Keratinocyte (primary cell): ENCODE measurements around the gene TLX2. TPM values are rescaled to one million over a fixed set of nuclear protein-coding genes. Genes with fewer than 3 reads are reported as not detected.

ENCODE experiments used
- DNase-seq: peaks from one replicate; pipeline ENCODE4 v3.0.0-alpha.2; 2011; ENCODE audit warnings: low read depth, missing footprints, low spot score
- FAIRE-seq: peaks from 2 replicates; lab custom pipeline; 2011; peaks lifted over from hg19 to GRCh38; lab: Jason Lieb, UNC
- H2AFZ ChIP-seq: 2 replicates; pipeline ENCODE4 v1.6.0; 2012; ENCODE audit warnings: low read length, control low read depth, inconsistent platforms; ENCODE audit not compliant: control insufficient read depth
- H3K27ac ChIP-seq: 2 replicates; pipeline ENCODE4 v1.5.1; 2011; ENCODE audit warnings: low read length; ENCODE audit not compliant: control insufficient read depth, insufficient read depth
- H3K27me3 ChIP-seq: 3 replicates; pipeline ENCODE4 v1.6.0; 2011; ENCODE audit warnings: low read length; ENCODE audit not compliant: control insufficient read depth, insufficient read depth; ENCODE audit errors: extremely low read depth
- H3K36me3 ChIP-seq, 2 experiments: 2 replicates in 1 of 2; 3 replicates in 1 of 2; pipeline ENCODE4 v1.5.1; 2011; ENCODE audit warnings: low read length in 2 of 2, mild to moderate bottlenecking in 1 of 2; ENCODE audit not compliant: control insufficient read depth in 2 of 2, insufficient read depth in 2 of 2; ENCODE audit errors: extremely low read depth in 1 of 2
- H3K4me1 ChIP-seq: 3 replicates; pipeline ENCODE4 v1.5.1; 2011; ENCODE audit warnings: low read length; ENCODE audit not compliant: control insufficient read depth, insufficient read depth; ENCODE audit errors: extremely low read depth
- H3K4me2 ChIP-seq: 3 replicates; pipeline ENCODE4 v1.6.0; 2011; ENCODE audit warnings: low read depth, low read length; ENCODE audit not compliant: control insufficient read depth, insufficient read depth; ENCODE audit errors: extremely low read depth
- H3K4me3 ChIP-seq, 3 experiments: fragments of 200-600 bp in 1 of 3; sonication (generic) in 1 of 3; 2 replicates in 2 of 3; 3 replicates in 1 of 3; pipeline ENCODE4 v1.5.1; 2011 to 2016; ENCODE audit warnings: low read length in 3 of 3, mild to moderate bottlenecking in 3 of 3, control low read depth in 2 of 3, inconsistent platforms in 1 of 3, low read depth in 1 of 3, mixed read lengths in 1 of 3, mixed run types in 1 of 3, moderate library complexity in 1 of 3; ENCODE audit not compliant: control insufficient read depth in 2 of 3, insufficient read depth in 2 of 3; ENCODE audit errors: extremely low read depth in 1 of 3
- H3K79me2 ChIP-seq: 2 replicates; pipeline ENCODE4 v1.6.0; 2012; ENCODE audit warnings: low read length; ENCODE audit not compliant: control insufficient read depth, insufficient read depth
- H3K9ac ChIP-seq: 3 replicates; pipeline ENCODE4 v1.6.0; 2011; ENCODE audit warnings: low read length; ENCODE audit not compliant: control insufficient read depth, insufficient read depth; ENCODE audit errors: extremely low read depth
- H3K9me1 ChIP-seq: 3 replicates; pipeline ENCODE4 v1.6.0; 2011; ENCODE audit warnings: low read length; ENCODE audit not compliant: control insufficient read depth, insufficient read depth; ENCODE audit errors: extremely low read depth
- H3K9me3 ChIP-seq: 2 replicates; pipeline ENCODE4 v1.5.1; 2012; ENCODE audit warnings: low read depth, low read length; ENCODE audit not compliant: control insufficient read depth
- H4K20me1 ChIP-seq: 3 replicates; pipeline ENCODE4 v1.6.0; 2011; ENCODE audit warnings: low read length; ENCODE audit not compliant: control insufficient read depth, insufficient read depth; ENCODE audit errors: extremely low read depth
- EZH2 ChIP-seq: IDR thresholded peaks from one replicate; pipeline ENCODE4 v1.6.1; 2012; ENCODE audit warnings: inconsistent platforms, mild to moderate bottlenecking, low read length, moderate library complexity
- dilution Hi-C: fragments of 300-500 bp; cut with MboI; formaldehyde crosslinking; loops from one replicate; pipeline ENCODE4 v1.7.0; 2020; ENCODE audit warnings: low sequenced_read_pairs; ENCODE audit not compliant: extremely low pct_ligation_motif_present
- polyA plus RNA-seq, 5 experiments: library from polyadenylated mRNA; depleted of rRNA in 3 of 5; stranded (reverse) in 3 of 5; stranded (forward) in 1 of 5; unstranded in 1 of 5; fragments of >200 nt; gene quantifications; 1 replicate in 1 of 5; 2 replicates in 3 of 5; 3 replicates in 1 of 5; pipeline versions ENCODE4 v1.2.1 to v1.2.3, GENCODE V29; 2011 to 2012; ENCODE audit warnings: missing spikeins in 2 of 5, low read depth in 1 of 5, low replicate concordance in 1 of 5
- TF ChIP-seq, protein P1 (sequence below), 3 experiments: IDR thresholded peaks in 1 of 3; conservative IDR thresholded peaks in 1 of 3; optimal IDR thresholded peaks in 1 of 3; 2 replicates in 2 of 3; 3 replicates in 1 of 3; pipeline versions ENCODE3 to v1.5.1; 2011; ENCODE audit warnings: low read length in 3 of 3, mild to moderate bottlenecking in 3 of 3, moderate library complexity in 2 of 3, control low read depth in 1 of 3, inconsistent platforms in 1 of 3; ENCODE audit not compliant: insufficient read depth in 2 of 3; ENCODE audit errors: extremely low read depth in 1 of 3

TLX2 gene
- polyA plus RNA-seq, 1 donor (not counting 4 experiments of a cell fraction or from before 2014, with no cell fraction given): not detected

- Histone ChIP-seq H3K27ac (no peak overlapping the region), H3K27me3 (no peaks in the 10 kb centered on the region), H3K9ac (no peak overlapping the region), H3K9me1 (no peaks in the 10 kb centered on the region), H4K20me1 (no peaks in the 10 kb centered on the region), H3K4me2 (no peak overlapping the region), H3K79me2 (no peaks in the 10 kb centered on the region), H3K4me1 (no peaks in the 10 kb centered on the region), H2AFZ (no peak overlapping the region), H3K9me3 (no peaks in the 10 kb centered on the region), H3K4me3 (no peak overlapping the region), H3K36me3 (no peaks in the 10 kb centered on the region)
- dilution Hi-C loops: no loop called here
- no peak for TF ChIP-seq EZH2
- TF ChIP-seq, protein P1, sequence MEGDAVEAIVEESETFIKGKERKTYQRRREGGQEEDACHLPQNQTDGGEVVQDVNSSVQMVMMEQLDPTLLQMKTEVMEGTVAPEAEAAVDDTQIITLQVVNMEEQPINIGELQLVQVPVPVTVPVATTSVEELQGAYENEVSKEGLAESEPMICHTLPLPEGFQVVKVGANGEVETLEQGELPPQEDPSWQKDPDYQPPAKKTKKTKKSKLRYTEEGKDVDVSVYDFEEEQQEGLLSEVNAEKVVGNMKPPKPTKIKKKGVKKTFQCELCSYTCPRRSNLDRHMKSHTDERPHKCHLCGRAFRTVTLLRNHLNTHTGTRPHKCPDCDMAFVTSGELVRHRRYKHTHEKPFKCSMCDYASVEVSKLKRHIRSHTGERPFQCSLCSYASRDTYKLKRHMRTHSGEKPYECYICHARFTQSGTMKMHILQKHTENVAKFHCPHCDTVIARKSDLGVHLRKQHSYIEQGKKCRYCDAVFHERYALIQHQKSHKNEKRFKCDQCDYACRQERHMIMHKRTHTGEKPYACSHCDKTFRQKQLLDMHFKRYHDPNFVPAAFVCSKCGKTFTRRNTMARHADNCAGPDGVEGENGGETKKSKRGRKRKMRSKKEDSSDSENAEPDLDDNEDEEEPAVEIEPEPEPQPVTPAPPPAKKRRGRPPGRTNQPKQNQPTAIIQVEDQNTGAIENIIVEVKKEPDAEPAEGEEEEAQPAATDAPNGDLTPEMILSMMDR (optimal IDR thresholded peaks at IDR 0.05 in 1 of 3, IDR thresholded peaks at IDR 0.05 in 1 of 3, conservative IDR thresholded peaks at IDR 0.05 in 1 of 3; ENCODE audit: extremely low read depth in 1 of 3, insufficient read depth in 2 of 3, low read length in 3 of 3): no peak
- no peak for FAIRE-seq
- DNase-seq: no peak
These were observed 28.7 kb downstream of the TLX2 start for GRCh38 chr2:74542978-74543377.

- TF ChIP-seq EZH2: no peak
- TF ChIP-seq, protein P1 (optimal IDR thresholded peaks at IDR 0.05 in 1 of 3, IDR thresholded peaks at IDR 0.05 in 1 of 3, conservative IDR thresholded peaks at IDR 0.05 in 1 of 3; ENCODE audit: extremely low read depth in 1 of 3, insufficient read depth in 2 of 3, low read length in 3 of 3): peak; percentile 36 to 47 (median 40)
- Histone ChIP-seq H3K9me1 (no peaks in the 10 kb centered on the region), H3K36me3 (no peaks in the 10 kb centered on the region), H3K4me2 (no peak overlapping the region), H3K79me2 (no peaks in the 10 kb centered on the region), H4K20me1 (no peaks in the 10 kb centered on the region), H2AFZ (no peak overlapping the region), H3K27ac (no peak overlapping the region), H3K9me3 (no peaks in the 10 kb centered on the region), H3K4me1 (peaks cover 10% of the 10 kb centered on the region), H3K27me3 (no peaks in the 10 kb centered on the region), H3K4me3 (no peak overlapping the region), H3K9ac (no peak overlapping the region)
- DNase-seq (no peak), FAIRE-seq (no peak)
- dilution Hi-C loops: no loop called here
These were observed 30.4 kb downstream of the TLX2 start for GRCh38 chr2:74544634-74545033.
